Epidermal melanocyte (primary cell): Measurements from ENCODE around the gene KRT6C.

Experiments
- DNase-seq: peaks from one replicate; pipeline ENCODE4 v3.0.0; 2011; ENCODE audit warnings: low spot score; ENCODE audit not compliant: insufficient read length

Gene KRT6C

DNA sequence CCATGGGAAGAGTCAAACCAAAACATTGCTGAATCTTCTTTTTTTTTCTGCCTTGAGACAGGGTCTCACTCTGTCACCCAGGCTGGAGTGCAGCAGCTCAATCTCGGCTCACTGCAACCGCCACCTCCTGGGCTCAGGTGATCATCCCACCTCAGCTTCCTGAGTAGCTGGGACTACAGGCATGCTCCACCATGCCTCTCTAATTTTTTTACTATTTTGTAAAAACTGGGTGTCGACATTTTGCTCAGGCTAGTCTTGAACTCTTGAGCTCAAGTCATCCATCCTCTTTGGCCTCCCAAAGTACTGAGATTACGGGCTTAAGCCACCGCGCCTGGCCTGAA, 38.0 kb downstream of the KRT6C start:
- DNase-seq, result no peak

DNA sequence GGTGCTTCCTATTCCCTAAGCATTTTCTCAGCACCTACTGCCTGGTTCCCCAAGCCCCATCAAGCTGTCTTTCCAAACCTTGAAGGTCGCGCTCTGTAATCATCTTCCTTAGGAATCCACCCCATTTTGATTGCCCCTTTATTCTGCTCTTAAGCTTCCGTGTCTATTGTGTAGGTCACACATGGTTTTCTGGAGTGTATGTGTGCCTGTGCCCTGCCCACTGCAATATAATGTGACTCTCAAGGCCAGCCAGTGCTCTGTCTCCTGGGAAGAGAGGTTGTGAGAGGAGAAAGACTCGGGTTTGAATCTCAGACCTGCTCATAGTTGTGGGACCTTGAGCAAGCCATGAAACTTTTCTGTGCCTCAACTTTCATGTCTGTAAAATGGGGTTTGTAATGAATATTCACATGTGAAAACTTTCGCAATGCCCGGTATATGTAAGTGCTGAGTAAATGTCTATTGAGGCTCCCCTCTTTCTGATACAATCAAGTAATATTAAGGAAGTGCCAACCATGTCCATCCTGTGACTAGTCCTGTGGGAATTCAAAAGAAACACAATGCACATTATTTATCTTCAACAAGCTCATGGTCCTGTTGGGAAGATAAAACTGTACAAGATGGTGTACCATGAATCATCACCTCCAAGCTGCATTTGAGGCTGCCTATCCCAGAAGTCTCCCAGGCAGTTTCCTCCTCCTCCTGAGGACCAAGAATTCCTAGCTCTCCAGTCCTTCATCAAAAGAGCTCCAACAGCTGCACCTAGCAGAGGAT, 38.7 kb downstream of the KRT6C start:
- DNase-seq, result no peak

DNA sequence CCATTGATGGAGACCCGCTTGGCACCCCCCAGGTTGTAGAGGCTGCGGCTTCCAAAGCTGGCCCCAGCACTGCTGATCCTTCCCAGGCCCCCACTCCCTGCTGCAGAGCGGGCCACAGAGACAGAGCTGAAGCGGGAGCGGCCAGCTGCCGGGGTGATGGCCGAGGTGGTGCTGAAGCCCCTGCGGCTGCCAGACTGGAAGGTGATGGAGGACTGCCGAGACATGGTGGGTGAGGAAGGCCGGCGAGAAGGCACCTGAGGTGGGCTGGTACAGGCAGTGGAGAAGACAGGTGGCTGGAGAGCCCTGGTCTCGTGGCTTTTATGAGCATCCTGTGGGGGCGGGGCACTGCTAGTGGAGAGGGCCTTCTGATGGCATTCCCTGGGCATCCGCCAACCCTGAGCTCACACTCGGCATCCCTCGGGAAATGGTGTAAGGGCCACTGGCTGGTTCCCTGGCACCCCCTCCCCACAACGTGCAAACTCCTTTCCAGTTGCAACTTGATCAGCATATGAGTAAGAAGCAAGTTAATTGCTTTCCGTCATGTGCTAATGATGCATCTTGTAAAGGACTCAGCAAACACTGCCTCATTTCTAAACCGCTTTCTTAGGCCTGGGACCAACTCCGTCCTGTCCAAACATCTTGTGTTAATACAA, 39.4 kb downstream of the KRT6C start, which contains the start of gene KRT75:
Gene KRT75, minus strand, starts transcription at position 291 of the 653 bp plus-strand sequence. Its CDS starts 67 bp downstream, at position 224.
- no peak for DNase-seq

DNA sequence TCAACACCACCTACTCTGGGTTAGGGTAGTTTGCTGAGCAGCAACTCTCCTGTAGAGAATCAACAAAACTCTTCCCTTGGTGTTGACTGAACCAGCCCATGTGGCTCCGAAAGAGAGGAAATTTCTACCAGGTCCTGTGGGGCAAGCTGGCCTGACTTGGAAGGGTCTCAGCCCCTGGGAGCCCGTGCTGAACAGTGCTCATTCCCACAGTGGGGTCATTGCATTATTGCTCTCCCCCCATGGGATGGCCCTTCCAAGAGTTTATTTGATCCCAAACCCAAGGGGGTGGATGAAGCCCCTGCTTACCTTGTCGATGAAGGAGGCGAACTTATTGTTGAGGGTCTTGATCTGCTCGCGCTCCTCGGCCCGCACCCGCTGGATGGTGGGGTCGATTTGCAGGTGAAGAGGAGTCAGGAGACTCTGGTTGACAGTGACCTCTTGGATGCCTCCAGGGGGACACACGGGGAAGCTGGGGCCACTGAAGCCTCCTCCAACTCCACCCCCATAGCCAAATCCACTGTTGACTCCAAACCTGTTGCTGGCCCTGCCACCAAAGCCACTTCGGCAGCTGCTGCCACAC, 40.0 kb downstream of the KRT6C start:
- DNase-seq, result no peak

DNA sequence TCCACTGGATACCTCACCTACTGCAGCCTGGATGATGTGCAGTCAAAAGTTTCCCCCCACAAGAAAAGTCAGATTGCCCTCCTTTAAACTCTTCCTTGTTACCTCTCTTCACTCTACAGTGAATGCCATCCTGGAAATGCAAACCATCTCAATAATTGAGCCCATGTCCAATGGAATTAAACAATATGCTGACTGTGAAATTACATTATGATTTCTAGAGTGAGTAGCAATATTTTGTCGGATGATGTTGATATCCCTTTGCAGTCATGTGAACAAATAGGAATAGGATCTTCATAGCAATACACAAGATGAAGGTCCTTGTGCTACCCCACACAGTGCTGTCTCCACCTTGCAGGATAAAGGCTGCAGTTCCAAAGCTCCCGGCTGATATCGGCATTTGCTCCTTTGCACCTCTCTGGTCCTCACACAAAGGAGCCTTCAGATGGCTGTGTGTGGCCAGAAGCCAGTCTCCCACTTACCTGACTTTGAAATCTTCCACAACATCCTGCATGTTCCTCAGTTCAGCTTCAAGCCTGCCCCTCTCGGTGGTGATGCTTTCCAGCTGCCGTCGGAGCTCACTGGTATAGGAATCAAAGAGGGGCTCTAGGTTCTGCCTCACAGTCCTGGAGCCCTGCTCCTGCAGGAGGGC, 40.9 kb downstream of the KRT6C start:
- DNase-seq, result no peak

DNA sequence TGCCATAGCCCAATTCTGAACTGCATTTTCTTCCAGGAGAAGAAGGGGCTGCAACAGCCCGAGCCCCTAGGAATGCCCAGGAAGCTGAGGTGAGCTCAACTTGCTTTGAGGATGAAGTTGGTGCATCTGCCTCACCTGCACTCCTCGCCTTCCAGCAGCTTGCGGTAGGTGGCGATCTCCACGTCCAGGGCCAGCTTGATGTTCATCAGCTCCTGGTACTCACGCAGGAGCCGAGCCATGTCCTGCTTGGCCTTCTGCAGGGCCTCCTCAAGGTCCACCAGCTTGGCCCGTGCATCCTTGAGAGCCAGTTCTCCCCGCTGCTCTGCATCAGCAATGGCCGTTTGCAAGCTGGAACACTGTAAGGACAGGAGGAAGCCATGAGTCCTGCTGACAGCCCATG, 45.5 kb downstream of the KRT6C start:
- DNase-seq, result no peak

DNA sequence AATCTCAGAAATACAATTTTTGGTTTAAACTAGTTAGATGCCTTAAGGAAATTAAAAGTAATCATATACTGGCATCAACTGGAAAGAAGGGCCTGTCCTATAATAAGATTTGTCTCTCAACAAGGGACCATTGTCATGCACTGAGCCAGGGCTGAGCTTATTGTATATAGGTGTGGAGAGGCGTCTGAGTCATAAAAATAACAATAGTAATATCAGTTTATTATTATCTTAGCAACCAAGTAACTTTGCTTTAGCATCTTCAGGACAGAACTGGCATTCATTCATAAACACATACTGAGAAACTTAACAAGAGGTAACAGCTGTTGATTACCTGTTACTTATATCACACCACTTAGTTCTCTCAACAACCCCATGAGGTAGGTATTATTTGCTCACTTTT, 46.5 kb downstream of the KRT6C start:
- no peak for DNase-seq

DNA sequence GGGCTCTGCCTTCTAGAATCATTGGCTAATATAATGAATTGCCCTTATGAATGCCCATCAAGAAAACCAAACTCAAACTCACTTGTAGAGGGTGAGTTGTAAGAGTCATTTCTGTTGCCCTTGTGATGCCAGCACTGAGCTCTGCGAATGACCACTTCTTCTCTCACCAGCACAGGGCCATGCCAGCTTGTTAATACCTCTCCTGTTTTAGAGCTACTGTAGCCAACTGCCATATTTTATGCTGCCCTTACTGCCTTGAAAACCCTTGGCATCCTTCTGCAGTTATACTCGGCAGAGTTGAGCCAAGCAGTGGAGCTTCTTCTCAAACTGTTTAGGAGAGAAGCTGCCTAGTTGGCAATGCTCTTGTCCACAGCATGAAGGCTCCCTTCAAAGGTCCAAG, 47.6 kb downstream of the KRT6C start:
- DNase-seq, result no peak

DNA sequence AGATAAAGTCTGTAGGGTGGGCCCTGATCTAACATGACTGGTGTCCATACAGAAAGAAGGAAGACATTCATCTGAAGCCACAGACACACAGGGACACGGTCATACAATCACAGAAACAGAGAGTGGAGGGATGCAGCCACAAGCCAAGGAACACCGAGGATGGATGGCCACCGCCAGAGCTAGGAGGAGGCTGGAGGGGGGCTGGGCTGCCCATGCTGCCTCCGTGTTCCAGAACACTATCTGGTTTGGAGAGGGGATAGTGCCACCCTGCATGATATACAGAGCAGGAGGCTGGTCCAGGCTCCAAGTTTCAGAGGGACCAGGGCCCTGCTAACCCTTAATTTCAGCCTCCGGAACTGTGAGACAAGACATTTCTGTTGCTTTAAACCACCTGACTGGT, 48.1 kb downstream of the KRT6C start:
- no peak for DNase-seq

DNA sequence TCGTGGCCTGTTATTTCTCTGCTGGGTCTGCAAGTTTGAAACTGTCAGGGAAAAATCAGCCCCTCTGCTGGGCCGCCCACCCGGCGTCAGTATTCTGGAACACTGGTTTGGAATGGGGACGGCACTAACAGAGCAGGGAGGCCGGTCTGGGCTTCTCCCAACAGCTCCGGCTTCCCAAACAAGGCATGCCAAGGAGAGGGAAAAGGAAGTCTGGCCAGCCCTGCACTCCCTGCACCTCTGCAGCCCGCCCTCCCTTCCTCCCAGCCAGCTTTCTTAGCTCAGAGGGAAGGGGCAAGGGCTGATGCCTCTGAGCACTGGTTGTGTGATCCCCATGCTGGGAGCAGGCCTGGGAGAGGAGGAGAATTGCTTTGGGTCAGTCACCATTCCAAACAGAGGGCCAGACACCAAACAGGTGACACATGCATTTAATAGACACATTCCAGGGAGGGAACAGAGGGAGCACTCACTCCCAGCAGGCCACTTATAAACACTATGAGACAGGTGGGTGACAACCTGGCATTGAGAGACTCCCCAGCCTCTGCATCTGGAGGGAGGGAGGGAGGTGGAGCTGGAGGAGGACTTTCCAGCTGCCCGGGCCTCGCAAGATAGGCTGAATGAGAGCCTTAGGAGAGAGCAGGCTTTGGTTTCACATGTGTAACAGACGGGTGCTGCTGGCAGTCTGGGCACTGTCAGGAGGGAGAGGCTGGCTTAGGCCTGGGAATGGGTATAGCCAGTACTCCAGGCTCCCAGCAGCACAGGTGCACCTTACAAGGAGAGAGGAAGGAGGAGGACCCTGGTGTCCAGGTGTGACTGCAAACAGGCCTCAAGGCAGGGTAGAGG, 49.7 kb downstream of the KRT6C start:
- DNase-seq, result no peak

DNA sequence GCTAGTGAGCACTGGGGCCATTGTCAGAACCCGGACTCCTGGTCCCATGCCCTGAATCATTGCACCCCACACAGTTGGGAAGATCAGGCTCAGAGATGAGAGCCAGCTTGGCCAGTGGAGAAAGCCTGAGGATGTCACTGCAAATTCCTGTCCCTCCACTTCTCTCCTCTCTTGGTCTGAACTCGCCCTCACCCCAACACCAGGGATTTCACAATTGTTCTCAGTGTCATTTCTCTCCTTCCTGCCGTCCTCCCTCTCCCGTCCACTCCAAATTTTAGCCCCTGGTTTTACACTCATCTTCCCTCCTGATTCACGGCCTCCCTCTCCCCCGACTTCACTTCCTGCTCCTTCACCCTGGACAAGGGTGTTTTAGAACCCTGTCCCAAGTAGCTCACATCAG, 50.6 kb downstream of the KRT6C start:
- no peak for DNase-seq

DNA sequence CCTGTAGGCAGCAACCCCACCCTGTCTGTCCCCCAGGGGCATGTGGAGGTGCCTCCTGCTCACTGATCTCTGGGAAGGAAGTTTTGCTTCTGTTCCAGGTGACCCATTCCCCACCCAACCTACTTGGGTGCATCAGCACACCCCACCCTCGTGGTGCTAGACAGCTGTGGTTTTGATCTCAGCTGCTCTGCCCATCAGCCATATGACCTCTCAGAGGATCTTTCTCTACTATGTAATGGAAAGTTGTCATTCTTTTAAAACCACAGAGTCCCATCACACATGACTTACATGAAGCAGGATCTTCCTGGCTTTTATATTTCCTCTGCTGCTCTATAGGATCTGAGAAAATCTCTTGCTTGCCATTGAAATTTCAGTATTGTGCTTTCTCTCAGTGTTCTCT, 53.9 kb downstream of the KRT6C start:
- no peak for DNase-seq

DNA sequence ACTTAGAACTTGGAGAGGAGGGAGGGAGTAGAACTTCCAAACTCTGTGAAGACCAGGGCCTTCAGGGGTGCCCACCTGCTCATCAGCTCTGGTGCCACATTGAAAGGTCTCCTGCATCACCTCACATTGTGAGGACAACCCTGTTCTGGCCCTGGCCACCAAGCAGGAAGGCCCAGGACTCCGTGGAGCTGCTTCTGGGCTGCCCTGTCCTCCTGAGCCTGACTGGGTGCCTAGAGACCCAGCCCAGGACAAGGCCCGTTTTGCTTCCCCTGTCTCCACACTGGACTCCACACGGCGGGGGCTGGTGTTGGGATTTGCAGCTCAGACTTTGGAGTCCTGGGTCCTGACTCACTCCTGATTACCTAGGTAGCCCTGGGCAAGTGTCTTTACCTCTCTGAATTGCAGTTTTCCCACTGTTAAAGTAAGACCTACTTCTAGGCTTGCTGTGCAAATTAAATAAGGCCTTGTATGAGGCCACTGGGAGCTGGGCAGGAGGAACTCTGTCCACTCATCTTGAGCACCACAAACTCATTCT, 55.0 kb downstream of the KRT6C start:
- no peak for DNase-seq
